Astrocyte of the cerebellum (primary cell): ENCODE measurements around the gene PCDHB13.
"Not testable (repeated sequence)": the region's sequence is repeated elsewhere in the genome, so short reads cannot be mapped to it uniquely, and the experiment has no call there.

Source experiments
- DNase-seq: peaks from one replicate; pipeline ENCODE4 v3.0.0-alpha.2; 2011; ENCODE audit warnings: low read depth
- H3K4me3 ChIP-seq: 2 replicates; pipeline ENCODE4 v1.5.1; 2011; ENCODE audit warnings: mild to moderate bottlenecking, low read depth, low read length, moderate library complexity
- in situ Hi-C: cut with HindIII; loops from 2 replicates; pipeline ENCODE4 v1.10.0; 2017; ENCODE audit warnings: low sequenced_read_pairs
- TF ChIP-seq, protein P1 (sequence below): IDR thresholded peaks from 2 replicates; pipeline ENCODE4 v1.5.1; 2012; ENCODE audit warnings: low read length, low read depth, moderate library complexity, mild to moderate bottlenecking; ENCODE audit errors: missing control alignments

PCDHB13 gene

DNA sequence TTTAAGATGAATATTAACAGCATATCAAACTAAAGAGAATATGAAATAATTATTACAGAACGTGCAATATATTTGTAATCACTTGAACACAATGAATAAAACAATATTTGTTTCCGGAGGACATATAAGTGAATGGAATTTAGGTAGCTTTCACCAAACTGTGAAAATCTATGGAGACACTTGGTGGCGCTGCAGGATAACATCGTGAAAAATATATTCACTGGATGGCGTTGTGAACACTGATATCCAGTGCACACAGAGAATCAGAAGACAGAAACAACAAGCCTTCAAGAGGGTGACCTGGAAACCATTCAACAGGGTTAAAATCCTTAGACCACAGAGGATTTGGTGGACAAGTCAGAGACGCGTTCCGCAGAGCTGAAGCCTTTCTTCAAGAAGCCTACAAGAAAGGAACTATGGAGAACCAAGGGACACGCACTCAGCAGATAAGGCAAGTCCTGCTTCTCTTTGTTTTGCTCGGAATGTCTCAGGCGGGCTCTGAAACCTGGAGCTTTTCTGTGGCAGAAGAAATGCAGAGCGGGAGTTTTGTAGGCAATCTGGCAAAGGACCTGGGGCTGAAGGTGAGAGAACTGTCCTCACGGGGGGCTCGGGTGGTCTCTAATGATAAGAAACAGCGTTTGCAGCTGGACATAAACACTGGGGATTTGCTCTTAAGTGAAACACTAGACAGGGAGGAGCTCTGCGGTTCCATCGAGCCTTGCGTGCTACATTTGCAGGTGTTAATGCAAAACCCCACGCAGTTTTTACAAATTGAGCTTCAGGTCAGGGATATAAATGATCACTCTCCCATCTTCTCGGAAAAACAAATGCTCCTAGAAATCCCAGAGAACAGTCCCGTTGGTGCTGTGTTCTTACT lies 14.1 kb upstream of the PCDHB13 start, which contains the start of gene PCDHB11:
PCDHB11 (plus strand) TSS at position 269 of the 877 bp plus-strand sequence; CDS start at position 417, 148 bp downstream.
- no peak for DNase-seq
- H3K4me3 ChIP-seq: no peak within 1 kb of the TSS
- in situ Hi-C loops: no loop called here
- TF ChIP-seq, protein P1, sequence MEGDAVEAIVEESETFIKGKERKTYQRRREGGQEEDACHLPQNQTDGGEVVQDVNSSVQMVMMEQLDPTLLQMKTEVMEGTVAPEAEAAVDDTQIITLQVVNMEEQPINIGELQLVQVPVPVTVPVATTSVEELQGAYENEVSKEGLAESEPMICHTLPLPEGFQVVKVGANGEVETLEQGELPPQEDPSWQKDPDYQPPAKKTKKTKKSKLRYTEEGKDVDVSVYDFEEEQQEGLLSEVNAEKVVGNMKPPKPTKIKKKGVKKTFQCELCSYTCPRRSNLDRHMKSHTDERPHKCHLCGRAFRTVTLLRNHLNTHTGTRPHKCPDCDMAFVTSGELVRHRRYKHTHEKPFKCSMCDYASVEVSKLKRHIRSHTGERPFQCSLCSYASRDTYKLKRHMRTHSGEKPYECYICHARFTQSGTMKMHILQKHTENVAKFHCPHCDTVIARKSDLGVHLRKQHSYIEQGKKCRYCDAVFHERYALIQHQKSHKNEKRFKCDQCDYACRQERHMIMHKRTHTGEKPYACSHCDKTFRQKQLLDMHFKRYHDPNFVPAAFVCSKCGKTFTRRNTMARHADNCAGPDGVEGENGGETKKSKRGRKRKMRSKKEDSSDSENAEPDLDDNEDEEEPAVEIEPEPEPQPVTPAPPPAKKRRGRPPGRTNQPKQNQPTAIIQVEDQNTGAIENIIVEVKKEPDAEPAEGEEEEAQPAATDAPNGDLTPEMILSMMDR: no peak

DNA sequence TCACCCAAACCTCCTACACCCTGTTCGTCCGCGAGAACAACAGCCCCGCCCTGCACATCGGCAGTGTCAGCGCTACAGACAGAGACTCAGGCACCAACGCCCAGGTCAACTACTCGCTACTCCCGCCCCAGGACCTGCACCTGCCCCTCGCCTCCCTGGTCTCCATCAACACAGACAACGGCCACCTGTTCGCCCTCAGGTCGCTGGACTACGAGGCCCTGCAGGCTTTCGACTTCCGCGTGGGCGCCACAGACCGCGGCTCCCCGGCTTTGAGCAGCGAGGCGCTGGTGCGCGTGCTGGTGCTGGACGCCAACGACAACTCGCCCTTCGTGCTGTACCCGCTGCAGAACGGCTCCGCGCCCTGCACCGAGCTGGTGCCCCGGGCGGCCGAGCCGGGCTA lies 12.6 kb upstream of the PCDHB13 start:
- in situ Hi-C loops, H3K4me3 ChIP-seq, DNase-seq: not testable (repeated sequence)

DNA sequence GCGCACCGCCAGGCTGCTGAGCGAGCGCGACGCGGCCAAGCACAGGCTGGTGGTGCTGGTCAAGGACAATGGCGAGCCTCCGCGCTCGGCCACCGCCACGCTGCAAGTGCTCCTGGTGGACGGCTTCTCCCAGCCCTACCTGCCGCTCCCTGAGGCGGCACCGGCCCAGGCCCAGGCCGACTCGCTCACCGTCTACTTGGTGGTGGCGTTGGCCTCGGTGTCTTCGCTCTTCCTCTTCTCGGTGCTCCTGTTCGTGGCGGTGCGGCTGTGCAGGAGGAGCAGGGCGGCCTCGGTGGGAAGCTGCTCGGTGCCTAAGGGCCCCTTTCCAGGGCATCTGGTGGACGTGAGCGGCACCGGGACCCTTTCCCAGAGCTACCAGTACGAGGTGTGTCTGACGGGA lies 12.1 kb upstream of the PCDHB13 start:
- DNase-seq, in situ Hi-C loops, H3K4me3 ChIP-seq: not testable (repeated sequence)

DNA sequence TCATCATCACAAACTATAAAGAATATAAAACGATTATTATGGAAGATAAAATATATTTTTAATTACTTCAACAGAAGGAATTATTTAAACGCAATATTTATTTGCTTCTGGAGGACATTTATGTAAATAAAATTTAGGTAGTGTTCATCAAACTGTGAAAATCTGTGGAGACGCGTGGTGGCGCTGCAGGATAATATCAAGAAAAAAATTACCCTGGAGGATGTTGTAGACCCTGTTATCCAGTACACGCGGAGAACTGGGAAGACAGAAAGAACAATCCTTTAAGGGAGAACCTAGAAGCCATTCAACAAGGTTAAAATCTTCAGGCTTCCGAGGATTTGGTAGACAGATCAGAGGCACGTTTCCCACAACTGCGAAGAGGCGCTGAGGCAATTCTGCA lies 5.2 kb upstream of the PCDHB13 start, which contains the start of gene PCDHB12:
PCDHB12 (plus strand) TSS at position 242 of the 400 bp plus-strand sequence. CDS start 189 bp downstream, outside the sequence.
- DNase-seq: no peak
- TF ChIP-seq, protein P1: no peak
- in situ Hi-C loops: no loop called here
- no peak within 1 kb of the TSS for H3K4me3 ChIP-seq

DNA sequence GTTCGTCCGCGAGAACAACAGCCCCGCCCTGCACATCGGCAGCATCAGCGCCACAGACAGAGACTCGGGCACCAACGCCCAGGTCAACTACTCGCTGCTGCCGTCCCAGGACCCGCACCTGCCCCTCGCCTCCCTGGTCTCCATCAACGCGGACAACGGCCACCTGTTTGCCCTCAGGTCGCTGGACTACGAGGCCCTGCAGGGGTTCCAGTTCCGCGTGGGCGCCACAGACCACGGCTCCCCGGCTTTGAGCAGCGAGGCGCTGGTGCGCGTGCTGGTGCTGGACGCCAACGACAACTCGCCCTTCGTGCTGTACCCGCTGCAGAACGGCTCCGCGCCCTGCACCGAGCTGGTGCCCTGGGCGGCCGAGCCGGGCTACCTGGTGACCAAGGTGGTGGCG lies 3.4 kb upstream of the PCDHB13 start:
- DNase-seq, in situ Hi-C loops, H3K4me3 ChIP-seq: not testable (repeated sequence)

DNA sequence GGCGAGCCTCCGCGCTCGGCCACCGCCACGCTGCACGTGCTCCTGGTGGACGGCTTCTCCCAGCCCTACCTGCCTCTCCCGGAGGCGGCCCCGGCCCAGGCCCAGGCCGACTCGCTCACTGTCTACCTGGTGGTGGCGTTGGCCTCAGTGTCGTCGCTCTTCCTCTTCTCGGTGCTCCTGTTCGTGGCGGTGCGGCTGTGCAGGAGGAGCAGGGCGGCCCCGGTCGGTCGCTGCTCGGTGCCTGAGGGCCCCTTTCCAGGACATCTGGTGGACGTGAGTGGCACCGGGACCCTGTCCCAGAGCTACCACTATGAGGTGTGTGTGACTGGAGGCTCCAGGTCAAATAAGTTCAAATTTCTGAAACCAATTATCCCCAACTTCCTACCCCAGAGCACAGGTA lies 2.9 kb upstream of the PCDHB13 start:
- H3K4me3 ChIP-seq, in situ Hi-C loops, DNase-seq: not testable (repeated sequence)

DNA sequence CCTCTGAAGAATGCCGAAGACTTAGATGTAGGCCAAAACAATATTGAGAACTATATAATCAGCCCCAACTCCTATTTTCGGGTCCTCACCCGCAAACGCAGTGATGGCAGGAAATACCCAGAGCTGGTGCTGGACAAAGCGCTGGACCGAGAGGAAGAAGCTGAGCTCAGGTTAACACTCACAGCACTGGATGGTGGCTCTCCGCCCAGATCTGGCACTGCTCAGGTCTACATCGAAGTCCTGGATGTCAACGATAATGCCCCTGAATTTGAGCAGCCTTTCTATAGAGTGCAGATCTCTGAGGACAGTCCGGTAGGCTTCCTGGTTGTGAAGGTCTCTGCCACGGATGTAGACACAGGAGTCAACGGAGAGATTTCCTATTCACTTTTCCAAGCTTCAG lies 864 bp downstream of the PCDHB13 start:
- H3K4me3 ChIP-seq, in situ Hi-C loops, DNase-seq: not testable (repeated sequence)

DNA sequence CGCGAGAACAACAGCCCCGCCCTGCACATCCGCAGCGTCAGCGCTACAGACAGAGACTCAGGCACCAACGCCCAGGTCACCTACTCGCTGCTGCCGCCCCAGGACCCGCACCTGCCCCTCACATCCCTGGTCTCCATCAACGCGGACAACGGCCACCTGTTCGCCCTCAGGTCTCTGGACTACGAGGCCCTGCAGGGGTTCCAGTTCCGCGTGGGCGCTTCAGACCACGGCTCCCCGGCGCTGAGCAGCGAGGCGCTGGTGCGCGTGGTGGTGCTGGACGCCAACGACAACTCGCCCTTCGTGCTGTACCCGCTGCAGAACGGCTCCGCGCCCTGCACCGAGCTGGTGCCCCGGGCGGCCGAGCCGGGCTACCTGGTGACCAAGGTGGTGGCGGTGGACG lies 1.8 kb downstream of the PCDHB13 start:
- H3K4me3 ChIP-seq, in situ Hi-C loops, DNase-seq: not testable (repeated sequence)

DNA sequence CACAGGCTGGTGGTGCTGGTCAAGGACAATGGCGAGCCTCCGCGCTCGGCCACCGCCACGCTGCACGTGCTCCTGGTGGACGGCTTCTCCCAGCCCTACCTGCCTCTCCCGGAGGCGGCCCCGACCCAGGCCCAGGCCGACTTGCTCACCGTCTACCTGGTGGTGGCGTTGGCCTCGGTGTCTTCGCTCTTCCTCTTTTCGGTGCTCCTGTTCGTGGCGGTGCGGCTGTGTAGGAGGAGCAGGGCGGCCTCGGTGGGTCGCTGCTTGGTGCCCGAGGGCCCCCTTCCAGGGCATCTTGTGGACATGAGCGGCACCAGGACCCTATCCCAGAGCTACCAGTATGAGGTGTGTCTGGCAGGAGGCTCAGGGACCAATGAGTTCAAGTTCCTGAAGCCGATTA lies 2.3 kb downstream of the PCDHB13 start:
- H3K4me3 ChIP-seq, in situ Hi-C loops, DNase-seq: not testable (repeated sequence)

DNA sequence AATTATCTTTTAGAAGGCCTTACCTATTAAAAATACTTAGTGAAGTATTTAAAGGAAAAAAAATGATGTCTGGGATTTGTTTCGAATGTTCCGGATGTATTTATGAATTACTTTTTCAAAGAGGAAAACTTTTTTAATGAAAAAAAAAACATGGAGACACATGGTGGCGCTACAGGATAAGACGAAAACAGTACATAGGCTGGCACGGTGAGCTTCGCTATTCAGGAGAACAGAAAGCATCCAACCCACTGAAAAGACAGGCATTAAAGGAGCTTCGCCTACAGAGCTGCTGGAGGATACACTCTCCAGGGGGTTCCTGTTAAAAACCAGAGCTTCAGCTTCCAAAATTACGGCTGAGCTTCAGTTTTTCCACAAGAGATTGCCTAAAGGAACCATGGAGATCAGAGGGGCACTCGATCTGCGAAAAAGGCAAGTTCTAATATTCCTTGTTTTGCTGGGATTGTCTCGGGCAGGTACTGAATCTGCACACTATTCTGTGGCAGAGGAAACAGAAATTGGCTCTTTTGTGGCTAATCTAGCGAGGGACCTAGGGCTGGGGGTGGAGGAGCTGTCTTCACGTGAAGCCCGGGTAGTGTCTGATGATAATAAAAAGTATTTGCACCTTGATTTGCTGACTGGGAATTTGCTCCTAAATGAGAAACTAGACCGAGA lies 9.5 kb downstream of the PCDHB13 start, which contains the start of gene PCDHB14:
PCDHB14 (plus strand) TSS at position 232 of the 672 bp plus-strand sequence; CDS start at position 395, 163 bp downstream.
- DNase-seq: no peak
- TF ChIP-seq, protein P1: no peak
- in situ Hi-C loops: no loop called here
- peak within 1 kb of the TSS; percentile 16 for H3K4me3 ChIP-seq

DNA sequence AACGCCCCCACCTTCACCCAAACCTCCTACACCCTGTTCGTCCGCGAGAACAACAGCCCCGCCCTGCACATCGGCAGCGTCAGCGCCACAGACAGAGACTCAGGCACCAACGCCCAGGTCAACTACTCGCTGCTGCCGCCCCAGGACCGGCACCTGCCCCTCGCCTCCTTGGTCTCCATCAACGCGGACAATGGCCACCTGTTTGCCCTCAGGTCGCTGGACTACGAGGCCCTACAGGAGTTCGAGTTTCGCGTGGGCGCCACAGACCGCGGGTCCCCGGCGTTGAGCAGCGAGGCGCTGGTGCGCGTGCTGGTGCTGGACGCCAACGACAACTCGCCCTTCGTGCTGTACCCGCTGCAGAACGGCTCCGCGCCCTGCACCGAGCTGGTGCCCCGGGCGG lies 11.1 kb downstream of the PCDHB13 start:
- DNase-seq, in situ Hi-C loops, H3K4me3 ChIP-seq: not testable (repeated sequence)

DNA sequence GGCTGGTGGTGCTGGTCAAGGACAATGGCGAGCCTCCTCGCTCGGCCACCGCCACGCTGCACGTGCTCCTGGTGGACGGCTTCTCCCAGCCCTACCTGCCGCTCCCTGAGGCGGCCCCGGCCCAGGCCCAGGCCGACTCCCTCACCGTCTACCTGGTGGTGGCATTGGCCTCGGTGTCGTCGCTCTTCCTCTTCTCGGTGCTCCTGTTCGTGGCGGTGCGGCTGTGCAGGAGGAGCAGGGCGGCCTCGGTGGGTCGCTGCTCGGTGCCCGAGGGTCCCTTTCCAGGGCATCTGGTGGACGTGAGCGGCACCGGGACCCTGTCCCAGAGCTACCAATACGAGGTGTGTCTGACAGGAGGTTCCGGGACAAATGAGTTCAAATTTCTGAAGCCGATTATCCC lies 11.7 kb downstream of the PCDHB13 start:
- DNase-seq, H3K4me3 ChIP-seq, in situ Hi-C loops: not testable (repeated sequence)
